Measurements from ENCODE around the gene KLHL17.

KLHL17 gene

DNA sequence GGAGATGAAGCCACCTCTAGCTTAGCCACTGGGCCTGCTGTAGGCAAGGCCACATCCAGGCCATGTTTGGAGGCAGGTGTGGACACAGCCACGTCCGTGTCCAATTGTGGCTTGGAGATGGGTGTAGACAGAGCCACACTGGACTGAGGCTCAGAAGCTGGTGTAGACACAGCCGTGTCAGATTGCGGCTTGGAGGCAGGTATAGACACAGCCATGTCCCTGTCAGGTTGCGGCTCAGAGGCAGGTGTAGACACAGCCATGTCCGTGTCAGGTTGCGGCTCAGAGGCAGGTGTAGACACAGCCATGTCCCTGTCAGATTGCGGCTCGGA is 19.3 kb downstream of the KLHL17 start:
- no peak overlapping the region for H3K27ac ChIP-seq
- ChIA-PET POLR2A (ENCODE audit: low non-redundant PET) (interaction anchor here (1.0 kb wide), 1 partner anchor 22 kb away, joined by 4 read pairs; no protein-coding TSS in a partner anchor), CTCF (interaction anchor here (0.8 to 1.0 kb wide), 3 partner anchors 13 to 74 kb away, joined by 3 to 5 read pairs (median 3); no protein-coding TSS in a partner anchor)
- DNase-seq (ENCODE audit: low spot score): no peak
- TF ChIP-seq, protein P1, sequence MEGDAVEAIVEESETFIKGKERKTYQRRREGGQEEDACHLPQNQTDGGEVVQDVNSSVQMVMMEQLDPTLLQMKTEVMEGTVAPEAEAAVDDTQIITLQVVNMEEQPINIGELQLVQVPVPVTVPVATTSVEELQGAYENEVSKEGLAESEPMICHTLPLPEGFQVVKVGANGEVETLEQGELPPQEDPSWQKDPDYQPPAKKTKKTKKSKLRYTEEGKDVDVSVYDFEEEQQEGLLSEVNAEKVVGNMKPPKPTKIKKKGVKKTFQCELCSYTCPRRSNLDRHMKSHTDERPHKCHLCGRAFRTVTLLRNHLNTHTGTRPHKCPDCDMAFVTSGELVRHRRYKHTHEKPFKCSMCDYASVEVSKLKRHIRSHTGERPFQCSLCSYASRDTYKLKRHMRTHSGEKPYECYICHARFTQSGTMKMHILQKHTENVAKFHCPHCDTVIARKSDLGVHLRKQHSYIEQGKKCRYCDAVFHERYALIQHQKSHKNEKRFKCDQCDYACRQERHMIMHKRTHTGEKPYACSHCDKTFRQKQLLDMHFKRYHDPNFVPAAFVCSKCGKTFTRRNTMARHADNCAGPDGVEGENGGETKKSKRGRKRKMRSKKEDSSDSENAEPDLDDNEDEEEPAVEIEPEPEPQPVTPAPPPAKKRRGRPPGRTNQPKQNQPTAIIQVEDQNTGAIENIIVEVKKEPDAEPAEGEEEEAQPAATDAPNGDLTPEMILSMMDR (conservative IDR thresholded peaks at IDR 0.05; ENCODE audit: low read depth): no peak

DNA sequence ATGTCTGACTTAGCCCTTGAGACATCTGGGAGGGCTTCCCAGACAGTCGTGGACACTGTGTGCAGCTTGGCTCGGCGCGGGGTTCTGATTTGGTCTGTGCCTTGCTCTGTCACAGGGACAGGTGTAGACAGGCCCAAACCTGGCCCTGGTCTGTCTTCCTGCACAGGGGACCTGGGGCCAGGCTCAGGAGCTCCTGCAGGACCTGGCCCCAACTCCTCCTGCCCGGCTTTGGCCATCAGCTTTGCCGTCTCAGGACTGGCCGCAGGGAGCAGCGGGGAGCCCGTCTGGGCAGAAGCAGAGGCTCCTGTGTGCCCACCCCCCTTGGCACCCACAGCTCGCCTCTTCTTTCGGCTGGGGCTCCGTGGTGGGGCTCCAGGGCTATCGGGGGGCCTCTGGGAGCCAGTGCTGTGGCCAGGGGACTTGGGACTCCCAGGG is 19.8 kb downstream of the KLHL17 start:
- ChIA-PET POLR2A (ENCODE audit: low non-redundant PET) (interaction anchor here (1.0 to 1.3 kb wide), 2 partner anchors 13 to 22 kb away, joined by 4 to 5 read pairs; no protein-coding TSS in a partner anchor), CTCF (interaction anchor here (0.8 to 1.0 kb wide), 3 partner anchors 13 to 74 kb away, joined by 3 to 5 read pairs (median 3); no protein-coding TSS in a partner anchor)

DNA sequence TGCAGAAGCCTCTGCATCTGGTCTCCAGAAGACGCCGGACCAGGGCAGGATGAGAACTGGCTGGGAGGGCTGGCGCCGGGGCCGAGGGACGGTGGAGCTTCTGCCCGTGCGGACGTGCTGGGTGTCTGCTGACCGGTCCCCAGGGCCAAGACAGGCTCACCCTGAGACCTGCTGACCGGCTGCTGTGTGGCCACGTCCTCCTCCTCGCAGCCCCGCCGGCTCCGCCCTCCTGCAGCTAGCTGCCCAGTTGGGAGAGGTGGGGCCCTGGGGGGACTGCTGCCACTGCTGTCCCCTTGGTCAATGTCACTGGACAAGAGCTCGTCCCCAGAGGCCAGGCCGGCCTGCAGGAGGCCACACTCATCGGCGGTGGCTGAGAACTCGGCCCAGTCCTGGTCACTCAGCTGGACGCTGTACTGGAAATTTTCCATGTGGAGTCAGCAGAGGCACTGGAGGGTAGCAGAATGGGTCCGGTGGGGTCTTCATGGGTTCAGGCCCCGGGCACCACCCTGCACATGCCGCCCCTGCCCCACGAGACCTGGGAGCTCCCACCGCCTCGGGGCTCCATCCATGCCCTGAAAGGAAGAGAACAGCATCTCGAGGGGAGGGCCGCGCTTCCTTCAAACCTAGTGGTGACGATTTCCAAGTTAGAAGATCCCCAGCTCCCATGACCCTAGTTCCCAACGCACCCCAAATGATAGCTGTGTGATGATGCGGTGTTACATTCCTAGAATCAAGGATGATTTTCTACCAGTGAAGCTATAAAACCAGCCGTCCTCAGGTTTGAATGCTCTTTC is 20.4 kb downstream of the KLHL17 start:
- DNase-seq (ENCODE audit: low spot score): no peak
- TF ChIP-seq, protein P1 (conservative IDR thresholded peaks at IDR 0.05; ENCODE audit: low read depth): no peak
- POLR2A ChIA-PET (ENCODE audit: low non-redundant PET): interaction anchor here (1.0 to 1.3 kb wide), 2 partner anchors 14 to 21 kb away, joined by 4 to 5 read pairs; no protein-coding TSS in a partner anchor
- CTCF ChIA-PET: interaction anchor here (0.7 to 1.0 kb wide), 3 partner anchors 12 to 109 kb away, joined by 3 read pairs; no protein-coding TSS in a partner anchor
- H3K27ac ChIP-seq: no peak overlapping the region

More for the DNA sequence above, 19.8 kb downstream of the KLHL17 start:
- no peak overlapping the region for H3K27ac ChIP-seq
- DNase-seq (ENCODE audit: low spot score): no peak
- TF ChIP-seq, protein P1 (conservative IDR thresholded peaks at IDR 0.05; ENCODE audit: low read depth): no peak

DNA sequence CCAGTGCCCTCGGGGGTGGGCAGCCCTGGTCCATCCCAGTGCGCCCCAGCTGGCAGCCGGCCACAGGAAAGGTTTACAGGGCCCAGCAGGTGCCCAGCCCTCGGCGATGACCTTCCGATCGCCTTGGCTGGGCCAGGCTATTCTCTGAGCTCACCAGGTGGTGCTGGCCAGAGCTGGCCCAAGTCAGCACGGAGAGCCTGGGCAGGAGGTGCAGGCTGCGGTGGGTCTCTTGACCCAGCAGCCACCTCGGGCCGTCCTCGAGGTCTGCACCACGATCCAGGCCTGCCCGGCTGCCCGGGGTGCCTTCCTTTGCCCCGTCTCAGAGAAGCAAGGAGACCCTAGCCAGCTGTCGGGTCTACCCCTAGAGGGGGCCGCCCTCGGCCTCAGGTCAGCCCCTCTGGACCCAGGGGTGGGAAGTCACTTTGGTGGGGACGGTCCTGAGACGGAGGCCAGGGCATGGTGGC is 21.1 kb downstream of the KLHL17 start:
- POLR2A ChIA-PET (ENCODE audit: low non-redundant PET): interaction anchor here (1.3 kb wide), 1 partner anchor 14 kb away, joined by 5 read pairs; no protein-coding TSS in a partner anchor
- TF ChIP-seq, protein P1 (conservative IDR thresholded peaks at IDR 0.05; ENCODE audit: low read depth): no peak
- CTCF ChIA-PET: interaction anchor here (0.7 to 6.0 kb wide), 5 partner anchors 21 to 108 kb away, joined by 3 to 50 read pairs (median 5); no protein-coding TSS in a partner anchor
- DNase-seq (ENCODE audit: low spot score): no peak
- H3K27ac ChIP-seq: no peak overlapping the region

DNA sequence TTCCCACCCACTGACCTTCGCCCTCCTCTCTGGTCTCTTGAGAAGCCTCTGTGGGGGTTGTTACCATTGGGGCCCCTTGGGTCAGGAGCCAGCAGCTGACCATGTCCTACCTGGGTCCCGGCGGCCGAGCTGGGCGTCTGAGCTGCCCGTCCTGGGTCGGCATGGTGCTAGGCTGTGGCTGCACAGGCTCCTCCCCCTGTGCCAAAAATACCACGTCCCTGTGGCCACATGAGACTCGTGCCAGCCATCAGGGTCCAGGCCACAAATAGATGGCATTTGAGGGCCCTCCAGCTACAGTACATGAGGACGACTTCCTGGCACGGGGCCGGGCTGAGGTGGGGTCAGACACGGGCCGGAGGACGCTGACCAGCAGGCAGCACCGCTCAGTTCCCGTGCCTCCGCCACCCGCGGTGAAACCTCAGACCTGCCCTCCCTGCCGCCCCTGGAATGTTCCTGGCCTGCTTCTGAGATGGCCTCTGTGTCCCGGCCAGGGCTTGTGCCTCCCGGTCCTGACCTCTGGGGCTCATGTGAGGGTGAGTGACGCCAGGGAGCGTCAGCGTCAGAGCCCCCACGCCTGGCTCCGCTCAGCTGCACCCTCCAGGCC is 21.7 kb downstream of the KLHL17 start, which contains the start of gene PERM1:
TSS of gene PERM1 (minus strand) at position 139 of the 604 bp plus-strand sequence. CDS start 1,064 bp downstream, outside the sequence.
- TF ChIP-seq, protein P1 (conservative IDR thresholded peaks at IDR 0.05; ENCODE audit: low read depth): no peak
- DNase-seq (ENCODE audit: low spot score): no peak
- ChIA-PET POLR2A (ENCODE audit: low non-redundant PET) (no interaction called here), CTCF (interaction anchor here (0.5 to 6.0 kb wide), 6 partner anchors 20 to 182 kb away, joined by 3 to 50 read pairs (median 5); no protein-coding TSS in a partner anchor)
- H3K27ac ChIP-seq: peak within 1 kb of the TSS; percentile 7; the same call in 1 of the 2 replicates

Measured in RWPE1 (cell line).